ENCODE data around the gene SSNA1. TPM values are rescaled to one million over a fixed set of nuclear protein-coding genes. Genes with fewer than 3 reads are reported as not detected.
A peak's percentile ranks its signal among the peaks of the same experiment; 100 is the strongest.

SSNA1 gene
- total and polyA plus RNA-seq, 2 experiments from 2014 or later = 82.2 to 128 TPM

DNA sequence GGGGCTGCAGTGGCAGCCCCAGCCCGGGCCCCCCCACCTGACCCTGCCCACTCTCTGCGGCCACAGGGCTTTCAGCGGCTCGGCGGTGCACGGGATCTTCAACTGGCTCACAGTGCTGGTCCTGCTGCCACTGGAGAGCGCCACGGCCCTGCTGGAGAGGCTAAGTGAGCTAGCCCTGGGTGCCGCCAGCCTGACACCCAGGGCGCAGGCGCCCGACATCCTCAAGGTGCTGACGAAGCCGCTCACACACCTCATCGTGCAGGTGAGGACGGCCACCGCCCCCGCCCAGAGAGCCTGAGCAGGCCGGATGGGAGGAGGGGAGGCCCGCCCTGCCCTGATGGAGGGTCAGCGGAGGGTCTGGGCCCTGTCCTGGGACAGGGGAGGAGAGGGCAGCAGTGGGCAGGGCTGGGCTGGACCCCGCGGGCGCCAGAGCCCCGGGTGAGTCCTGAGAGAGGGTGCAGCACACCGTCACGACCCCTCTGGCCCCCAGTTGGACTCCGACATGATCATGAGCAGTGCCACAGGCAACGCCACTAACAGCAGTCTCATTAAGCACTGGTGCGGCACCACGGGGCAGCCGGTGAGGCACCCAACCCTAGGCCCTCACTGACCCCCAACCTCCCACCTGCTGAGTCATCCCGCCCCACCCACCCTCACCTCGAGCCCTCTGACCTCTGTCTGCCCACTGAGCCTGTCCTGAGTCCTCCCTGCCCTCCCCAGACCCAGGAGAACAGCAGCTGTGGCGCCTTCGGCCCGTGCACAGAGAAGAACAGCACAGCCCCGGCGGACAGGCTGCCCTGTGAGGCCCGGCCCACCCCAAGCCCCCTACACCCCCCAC, 44.9 kb downstream of the SSNA1 start:
- Histone ChIP-seq H2AFZ (no peak overlapping the region), H3K27ac (no peak overlapping the region), H3K9me3 (ENCODE audit: low read depth) (no peaks in the 10 kb centered on the region), H3K4me3 (no peak overlapping the region), H4K20me1 (ENCODE audit: insufficient read depth, poor library complexity, severe bottlenecking) (no peaks in the 10 kb centered on the region), H3K4me2 (no peak overlapping the region), H3K9me2 (replicated peaks; ENCODE audit: insufficient read depth) (no peaks in the 10 kb centered on the region), H3K4me1 (ENCODE audit: insufficient read depth) (peaks cover 37% of the 10 kb centered on the region), H3K36me3 (replicated peaks; ENCODE audit: insufficient read depth, low read depth) (no peaks in the 10 kb centered on the region), H3K79me2 (peaks cover 18% of the 10 kb centered on the region), H3K27me3 (no peaks in the 10 kb centered on the region)
- no peak for TF ChIP-seq EZH2phosphoT487 (IDR thresholded peaks at IDR 0.05; ENCODE audit: low read depth, severe bottlenecking, unreplicated experiment)
- no peak for TF ChIP-seq EZH2 (IDR thresholded peaks at IDR 0.05; ENCODE audit: borderline replicate concordance)
- TF ChIP-seq, protein P1, sequence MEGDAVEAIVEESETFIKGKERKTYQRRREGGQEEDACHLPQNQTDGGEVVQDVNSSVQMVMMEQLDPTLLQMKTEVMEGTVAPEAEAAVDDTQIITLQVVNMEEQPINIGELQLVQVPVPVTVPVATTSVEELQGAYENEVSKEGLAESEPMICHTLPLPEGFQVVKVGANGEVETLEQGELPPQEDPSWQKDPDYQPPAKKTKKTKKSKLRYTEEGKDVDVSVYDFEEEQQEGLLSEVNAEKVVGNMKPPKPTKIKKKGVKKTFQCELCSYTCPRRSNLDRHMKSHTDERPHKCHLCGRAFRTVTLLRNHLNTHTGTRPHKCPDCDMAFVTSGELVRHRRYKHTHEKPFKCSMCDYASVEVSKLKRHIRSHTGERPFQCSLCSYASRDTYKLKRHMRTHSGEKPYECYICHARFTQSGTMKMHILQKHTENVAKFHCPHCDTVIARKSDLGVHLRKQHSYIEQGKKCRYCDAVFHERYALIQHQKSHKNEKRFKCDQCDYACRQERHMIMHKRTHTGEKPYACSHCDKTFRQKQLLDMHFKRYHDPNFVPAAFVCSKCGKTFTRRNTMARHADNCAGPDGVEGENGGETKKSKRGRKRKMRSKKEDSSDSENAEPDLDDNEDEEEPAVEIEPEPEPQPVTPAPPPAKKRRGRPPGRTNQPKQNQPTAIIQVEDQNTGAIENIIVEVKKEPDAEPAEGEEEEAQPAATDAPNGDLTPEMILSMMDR (IDR thresholded peaks at IDR 0.05; ENCODE audit: poor library complexity) = no peak
- WGBS (ENCODE audit: low lambda C conversion rate, missing lambda C conversion rate) = 86% methylated on average over 21 of the region's 40 CpGs
- no peak for DNase-seq (ENCODE audit: low spot score)

DNA sequence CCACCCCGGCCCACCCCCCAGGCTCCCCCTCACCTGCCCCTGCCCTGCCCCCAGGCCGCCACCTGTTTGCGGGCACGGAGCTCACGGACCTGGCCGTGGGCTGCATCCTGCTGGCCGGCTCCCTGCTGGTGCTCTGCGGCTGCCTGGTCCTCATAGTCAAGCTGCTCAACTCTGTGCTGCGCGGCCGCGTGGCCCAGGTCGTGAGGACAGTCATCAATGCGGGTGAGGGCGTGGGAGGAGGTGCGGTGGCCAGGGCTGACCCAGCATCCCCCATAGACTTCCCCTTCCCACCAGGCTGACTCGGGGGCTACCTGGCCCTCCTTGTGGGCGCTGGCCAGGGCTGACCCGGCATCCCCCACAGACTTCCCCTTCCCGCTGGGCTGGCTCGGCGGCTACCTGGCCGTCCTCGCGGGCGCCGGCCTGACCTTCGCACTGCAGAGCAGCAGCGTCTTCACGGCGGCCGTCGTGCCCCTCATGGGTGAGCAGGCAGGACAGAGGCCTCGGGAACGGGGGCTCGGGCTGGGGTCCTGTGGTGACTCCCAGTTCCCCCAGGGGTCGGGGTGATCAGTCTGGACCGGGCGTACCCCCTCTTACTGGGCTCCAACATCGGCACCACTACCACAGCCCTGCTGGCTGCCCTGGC, 45.7 kb downstream of the SSNA1 start:
- Histone ChIP-seq H3K9me3 (ENCODE audit: low read depth) (no peaks in the 10 kb centered on the region), H3K4me3 (no peak overlapping the region), H3K27me3 (no peaks in the 10 kb centered on the region), H3K36me3 (replicated peaks; ENCODE audit: insufficient read depth, low read depth) (no peaks in the 10 kb centered on the region), H2AFZ (no peak overlapping the region), H3K4me1 (ENCODE audit: insufficient read depth) (peaks cover 41% of the 10 kb centered on the region), H3K9me2 (replicated peaks; ENCODE audit: insufficient read depth) (no peaks in the 10 kb centered on the region), H3K4me2 (peak overlapping the region; percentile 82), H3K79me2 (peaks cover 26% of the 10 kb centered on the region), H3K27ac (no peak overlapping the region), H4K20me1 (ENCODE audit: insufficient read depth, poor library complexity, severe bottlenecking) (no peaks in the 10 kb centered on the region)
- WGBS (ENCODE audit: low lambda C conversion rate, missing lambda C conversion rate) = 88% methylated on average over 38 of the region's 40 CpGs
- DNase-seq (ENCODE audit: low spot score) = no peak
- TF ChIP-seq, protein P1 (IDR thresholded peaks at IDR 0.05; ENCODE audit: poor library complexity) = no peak
- no peak for TF ChIP-seq EZH2 (IDR thresholded peaks at IDR 0.05; ENCODE audit: borderline replicate concordance)
- no peak for TF ChIP-seq EZH2phosphoT487 (IDR thresholded peaks at IDR 0.05; ENCODE audit: low read depth, severe bottlenecking, unreplicated experiment)

- H3K27ac ChIP-seq = no peak overlapping the region
- no peaks in the 10 kb centered on the region for H3K9me3 ChIP-seq (ENCODE audit: low read depth)
- H3K27me3 ChIP-seq = no peaks in the 10 kb centered on the region
- no peaks in the 10 kb centered on the region for H4K20me1 ChIP-seq (ENCODE audit: insufficient read depth, poor library complexity, severe bottlenecking)
- TF ChIP-seq, protein P1 (IDR thresholded peaks at IDR 0.05; ENCODE audit: poor library complexity) = no peak
- no peak for TF ChIP-seq EZH2phosphoT487 (IDR thresholded peaks at IDR 0.05; ENCODE audit: low read depth, severe bottlenecking, unreplicated experiment)
- no peak for TF ChIP-seq EZH2 (IDR thresholded peaks at IDR 0.05; ENCODE audit: borderline replicate concordance)
- no peaks in the 10 kb centered on the region for H3K9me2 ChIP-seq (replicated peaks; ENCODE audit: insufficient read depth)
- peaks cover 33% of the 10 kb centered on the region for H3K79me2 ChIP-seq
- peak overlapping the region; percentile 82 for H3K4me2 ChIP-seq
- H3K4me1 ChIP-seq (ENCODE audit: insufficient read depth) = peaks cover 40% of the 10 kb centered on the region
- H2AFZ ChIP-seq = no peak overlapping the region
- H3K36me3 ChIP-seq (replicated peaks; ENCODE audit: insufficient read depth, low read depth) = no peaks in the 10 kb centered on the region
- DNase-seq (ENCODE audit: low spot score) = no peak
- no peak overlapping the region for H3K4me3 ChIP-seq
- WGBS (ENCODE audit: low lambda C conversion rate, missing lambda C conversion rate) = 85% methylated on average over 17 of the region's 18 CpGs
These were observed 46.4 kb downstream of the SSNA1 start for GRCh38 chr9:137234758-137235423.

All from hepatocyte (in vitro differentiated cells).